Panc1 (cell line): ENCODE measurements around the gene FILIP1L. TPM values are rescaled to one million over a fixed set of nuclear protein-coding genes. Genes with fewer than 3 reads are reported as not detected.

ENCODE experiments used
- ATAC-seq: fragments of 200-7000 bp; cut with Tn5 transposase; 2 replicates; pipeline ENCODE4 v1.9.1; 2020; ENCODE audit warnings: mild to moderate bottlenecking, moderate library complexity
- BruUV-seq: library from RNA; stranded (reverse); fragments of 400-500 nt; replicated peaks from 2 replicates; lab custom pipeline; 2021; lab: Mats Ljungman, UMichigan
- CTCF ChIA-PET: fragments of 300-600 bp; sonication (Branson Sonifier 250); formaldehyde crosslinking; loops from one replicate; lab custom pipeline; 2022; ENCODE audit warnings: antibody characterized with exemption; lab: Charles Lee
- POLR2A ChIA-PET: fragments of 300-600 bp; sonication (Branson Sonifier 250); formaldehyde crosslinking; loops from one replicate; lab custom pipeline; 2022; ENCODE audit warnings: antibody characterized with exemption; lab: Charles Lee
- DNase-seq: peaks from one replicate; pipeline ENCODE4 v3.0.0-alpha.2; 2010; ENCODE audit warnings: low read depth, low spot score
- H3K27ac ChIP-seq: 2 replicates; pipeline ENCODE4 v1.5.1; 2011; ENCODE audit warnings: mild to moderate bottlenecking, low read length, inconsistent platforms
- H3K27me3 ChIP-seq: fragments of 200-500 bp; sonication (Bioruptor generic); 2 replicates; pipeline ENCODE4 v1.6.0; 2014; ENCODE audit warnings: low read length, inconsistent platforms; ENCODE audit not compliant: control insufficient read depth, insufficient read depth
- H3K36me3 ChIP-seq: fragments of 200-500 bp; sonication (Bioruptor generic); 2 replicates; pipeline ENCODE4 v1.5.1; 2014; ENCODE audit warnings: inconsistent platforms, mild to moderate bottlenecking, low read length, moderate library complexity; ENCODE audit not compliant: control insufficient read depth, insufficient read depth
- H3K4me1 ChIP-seq: 2 replicates; pipeline ENCODE4 v1.5.1; 2011; ENCODE audit warnings: inconsistent platforms, mild to moderate bottlenecking, low read length, moderate library complexity; ENCODE audit not compliant: control insufficient read depth, insufficient read depth
- H3K4me3 ChIP-seq, 2 experiments: 2 replicates each; pipeline ENCODE4 v1.5.1; 2011 to 2012; ENCODE audit warnings: low read depth in 2 of 2, low read length in 2 of 2, mild to moderate bottlenecking in 2 of 2, inconsistent platforms in 1 of 2, moderate library complexity in 1 of 2
- H3K9me3 ChIP-seq: fragments of 200-500 bp; sonication (Bioruptor generic); 2 replicates; pipeline ENCODE4 v1.5.1; 2014; ENCODE audit warnings: low read depth, mild to moderate bottlenecking, inconsistent platforms, low read length, moderate library complexity; ENCODE audit not compliant: control insufficient read depth, insufficient read depth
- POLR2AphosphoS5 ChIP-seq: IDR thresholded peaks from 2 replicates; pipeline ENCODE4 v1.6.1; 2012; ENCODE audit warnings: mild to moderate bottlenecking, low read depth, low read length, moderate library complexity
- REST ChIP-seq, 2 experiments: IDR thresholded peaks; 2 replicates each; pipeline ENCODE4 v1.6.1; 2011 to 2012; ENCODE audit warnings: low read depth in 2 of 2, control low read depth in 1 of 2, low read length in 1 of 2, mild to moderate bottlenecking in 1 of 2, moderate library complexity in 1 of 2; ENCODE audit not compliant: insufficient read depth in 1 of 2
- SIN3A ChIP-seq: IDR thresholded peaks from 2 replicates; pipeline ENCODE4 v1.6.1; 2012; ENCODE audit warnings: low read depth, mild to moderate bottlenecking, low read length, moderate library complexity, borderline replicate concordance; ENCODE audit not compliant: insufficient read depth
- TCF7L2 ChIP-seq: IDR thresholded peaks from 2 replicates; pipeline ENCODE4 v1.6.1; 2011; ENCODE audit warnings: mild to moderate bottlenecking, low read depth, low read length, inconsistent platforms
- in situ Hi-C: cut with HindIII; loops from 2 replicates; pipeline ENCODE4 v1.10.0; 2016; ENCODE audit warnings: low sequenced_read_pairs, low pct_unique_long_range_greater_than_20kb
- intact Hi-C: fragments of 100-400 bp; cut with micrococcal nuclease; formaldehyde crosslinking; loops from one replicate; pipeline ENCODE4 v1.10.0; 2022; ENCODE audit not compliant: unreplicated experiment
- total RNA-seq: library from RNA; stranded (reverse); gene quantifications from one replicate; pipeline ENCODE4 v1.2.1, GENCODE V29; 2021; ENCODE audit not compliant: unreplicated experiment
- TF ChIP-seq, protein P1 (sequence below): fragments of 450-650 bp; IDR thresholded peaks from 2 replicates; pipeline ENCODE4 v1.5.1; 2017; ENCODE audit warnings: mild to moderate bottlenecking

FILIP1L gene
- total RNA-seq, 1 experiment from 2014 or later, result 3.2 TPM

DNA sequence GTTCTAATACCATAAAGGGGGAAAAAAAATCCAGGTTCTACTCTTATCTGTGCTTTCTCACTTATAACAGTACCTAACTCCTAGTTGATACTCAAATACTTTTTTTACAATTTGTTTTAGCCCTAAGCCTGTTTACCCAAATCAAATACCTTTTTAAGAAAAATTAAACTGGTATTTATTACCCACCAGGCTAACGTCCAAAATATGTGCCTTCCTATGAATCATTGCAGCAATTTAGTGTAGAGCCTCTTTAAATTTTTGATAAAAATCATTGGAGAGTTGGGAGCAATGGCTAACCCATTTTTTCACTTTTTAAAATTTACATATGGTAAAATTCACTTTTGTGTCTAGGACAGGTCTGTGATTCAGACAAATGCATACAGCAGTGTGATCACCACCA, 27.9 kb downstream of the FILIP1L start:
- no peak for ATAC-seq
- peaks cover 7% of the 10 kb centered on the region; the same call in 1 of the 2 replicates for H3K4me1 ChIP-seq

GRCh38 chr3:100084100-100084806, 30.0 kb downstream of the FILIP1L start:
- no peak overlapping the region for H3K27ac ChIP-seq
- no peaks in the 10 kb centered on the region for H3K36me3 ChIP-seq
- H3K9me3 ChIP-seq, result no peaks in the 10 kb centered on the region
- no peak overlapping the region for H3K4me3 ChIP-seq
- POLR2A ChIA-PET, result no interaction called here
- DNase-seq, result no peak
- H3K27me3 ChIP-seq, result no peaks in the 10 kb centered on the region
- no TSS peak for BruUV-seq
- H3K4me1 ChIP-seq, result no peaks in the 10 kb centered on the region
- TF ChIP-seq SIN3A (no peak), POLR2AphosphoS5 (no peak), TCF7L2 (no peak)
- no peak for ATAC-seq
- intact Hi-C loops, result no loop called here
- in situ Hi-C loops, result no loop called here
- CTCF ChIA-PET, result no interaction called here

More for the DNA sequence above, 27.9 kb downstream of the FILIP1L start:
- DNase-seq, result no peak
- in situ Hi-C loops, result no loop called here
- H3K9me3 ChIP-seq, result no peaks in the 10 kb centered on the region
- TF ChIP-seq POLR2AphosphoS5 (no peak), TCF7L2 (no peak), REST (IDR thresholded peaks at IDR 0.05; ENCODE audit: insufficient read depth in 1 of 2, low read depth in 2 of 2, low read length in 1 of 2) (no peak), SIN3A (no peak)
- TF ChIP-seq, protein P1, sequence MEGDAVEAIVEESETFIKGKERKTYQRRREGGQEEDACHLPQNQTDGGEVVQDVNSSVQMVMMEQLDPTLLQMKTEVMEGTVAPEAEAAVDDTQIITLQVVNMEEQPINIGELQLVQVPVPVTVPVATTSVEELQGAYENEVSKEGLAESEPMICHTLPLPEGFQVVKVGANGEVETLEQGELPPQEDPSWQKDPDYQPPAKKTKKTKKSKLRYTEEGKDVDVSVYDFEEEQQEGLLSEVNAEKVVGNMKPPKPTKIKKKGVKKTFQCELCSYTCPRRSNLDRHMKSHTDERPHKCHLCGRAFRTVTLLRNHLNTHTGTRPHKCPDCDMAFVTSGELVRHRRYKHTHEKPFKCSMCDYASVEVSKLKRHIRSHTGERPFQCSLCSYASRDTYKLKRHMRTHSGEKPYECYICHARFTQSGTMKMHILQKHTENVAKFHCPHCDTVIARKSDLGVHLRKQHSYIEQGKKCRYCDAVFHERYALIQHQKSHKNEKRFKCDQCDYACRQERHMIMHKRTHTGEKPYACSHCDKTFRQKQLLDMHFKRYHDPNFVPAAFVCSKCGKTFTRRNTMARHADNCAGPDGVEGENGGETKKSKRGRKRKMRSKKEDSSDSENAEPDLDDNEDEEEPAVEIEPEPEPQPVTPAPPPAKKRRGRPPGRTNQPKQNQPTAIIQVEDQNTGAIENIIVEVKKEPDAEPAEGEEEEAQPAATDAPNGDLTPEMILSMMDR, result no peak
- no peak overlapping the region for H3K4me3 ChIP-seq
- ChIA-PET POLR2A (no interaction called here), CTCF (no interaction called here)
- intact Hi-C loops, result no loop called here
- no peaks in the 10 kb centered on the region for H3K27me3 ChIP-seq
- no peak overlapping the region for H3K27ac ChIP-seq
- no TSS peak for BruUV-seq
- H3K36me3 ChIP-seq, result no peaks in the 10 kb centered on the region

DNA sequence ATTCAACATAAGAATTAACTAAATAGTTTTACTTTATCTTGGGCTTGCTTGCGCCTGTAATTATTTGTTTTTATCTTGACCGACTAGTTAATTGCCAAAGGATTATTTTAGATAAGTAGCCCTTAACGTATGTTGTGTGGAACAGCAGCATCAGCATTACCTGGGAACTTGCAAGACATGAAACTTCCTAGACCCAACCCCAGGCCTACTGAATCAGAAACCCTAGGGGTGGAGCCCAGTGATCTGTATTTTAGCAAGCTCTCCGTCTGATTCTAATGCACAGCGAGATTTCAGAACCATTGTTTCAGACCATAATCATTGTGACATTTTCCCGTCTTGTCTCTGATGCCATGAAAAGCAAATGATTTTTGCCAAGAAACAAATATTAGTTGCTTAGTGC, 31.1 kb downstream of the FILIP1L start:
- in situ Hi-C loops, result no loop called here
- no peak for ATAC-seq
- H3K27ac ChIP-seq, result no peak overlapping the region
- H3K4me3 ChIP-seq, result no peak overlapping the region
- no peak for DNase-seq
- H3K36me3 ChIP-seq, result no peaks in the 10 kb centered on the region
- no peak for TF ChIP-seq POLR2AphosphoS5
- TF ChIP-seq, protein P1, result no peak
- no peak for TF ChIP-seq SIN3A
- no peak for TF ChIP-seq TCF7L2
- no peak for TF ChIP-seq REST (IDR thresholded peaks at IDR 0.05; ENCODE audit: insufficient read depth in 1 of 2, low read depth in 2 of 2, low read length in 1 of 2)
- no peaks in the 10 kb centered on the region for H3K9me3 ChIP-seq
- H3K4me1 ChIP-seq, result no peaks in the 10 kb centered on the region
- H3K27me3 ChIP-seq, result no peaks in the 10 kb centered on the region
- ChIA-PET CTCF (no interaction called here), POLR2A (no interaction called here)
- intact Hi-C loops, result no loop called here
- no TSS peak for BruUV-seq
